GM18870 (cell line): ENCODE measurements around the gene OSBPL6.

Source experiments
- ATAC-seq: cut with Tn5 transposase; IDR thresholded peaks from one replicate; pipeline ENCODE4 v1.9.1; 2021; ENCODE audit warnings: moderate library complexity; ENCODE audit not compliant: unreplicated experiment

OSBPL6 gene

DNA sequence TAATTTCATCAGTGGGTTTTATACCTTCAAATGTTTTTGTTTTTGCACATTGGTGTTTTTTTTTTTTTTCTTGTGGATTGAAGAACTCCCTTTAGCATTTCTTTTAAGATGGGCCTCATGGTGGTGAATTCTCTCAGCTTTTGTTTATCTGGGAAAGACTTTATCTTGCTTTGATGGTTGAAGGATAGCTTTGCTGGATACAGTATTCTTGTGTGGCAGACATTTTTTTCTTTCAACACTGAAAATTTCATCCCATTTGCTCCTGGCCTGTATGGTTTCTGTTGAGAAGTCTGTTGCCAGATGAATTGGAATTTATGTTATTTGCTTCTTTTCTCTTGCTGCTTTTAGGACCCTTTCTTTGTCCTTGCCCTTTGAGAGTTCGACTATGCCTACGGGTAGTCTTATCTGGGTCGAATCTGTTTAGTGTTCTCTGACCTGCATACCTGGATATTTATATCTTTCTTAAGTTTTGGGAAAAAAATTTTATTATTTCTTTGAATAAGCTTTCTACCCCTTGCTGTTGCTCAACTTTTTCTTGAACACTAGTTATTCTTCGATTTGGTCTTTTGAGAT, 231.0 kb downstream of the OSBPL6 start:
- ATAC-seq = no peak

DNA sequence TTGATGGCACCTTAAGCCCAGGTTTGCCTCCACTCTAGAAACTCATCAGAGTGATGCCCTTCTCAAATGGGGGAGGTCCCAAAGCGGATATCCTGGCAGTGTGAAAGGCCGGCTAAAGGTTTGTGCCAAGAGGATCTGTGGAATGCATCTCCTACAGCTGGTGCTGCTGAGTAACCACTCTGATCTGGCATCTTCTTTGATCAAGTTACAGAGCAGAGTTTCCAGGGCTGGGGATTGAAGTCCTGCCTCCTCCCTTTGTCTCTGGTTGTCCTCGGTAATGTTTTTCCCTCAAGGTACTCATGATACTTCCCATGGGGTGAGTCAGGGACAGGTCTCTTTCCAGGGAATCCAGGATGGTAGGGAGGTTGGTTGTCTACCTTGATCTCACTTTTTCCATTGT, 232.1 kb downstream of the OSBPL6 start:
- ATAC-seq = no peak

DNA sequence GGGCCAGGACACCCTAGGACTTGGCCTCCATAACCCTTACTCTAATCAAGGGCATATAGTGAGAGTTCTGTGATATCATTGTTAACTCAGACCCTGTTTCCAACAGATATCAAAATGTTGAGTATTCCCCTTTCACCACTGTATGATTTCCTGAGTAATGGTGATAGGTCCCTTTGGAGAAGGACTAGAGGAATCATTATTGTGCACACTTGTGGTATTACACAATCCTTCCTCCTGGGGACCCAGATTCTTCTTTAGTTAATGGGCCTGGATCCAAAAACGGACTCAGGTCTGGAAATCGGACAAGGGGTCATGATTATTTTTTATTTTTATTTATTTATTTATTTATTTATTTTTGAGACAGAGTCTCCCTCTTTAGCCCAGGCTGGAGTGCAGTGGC, 233.1 kb downstream of the OSBPL6 start:
- ATAC-seq = no peak

DNA sequence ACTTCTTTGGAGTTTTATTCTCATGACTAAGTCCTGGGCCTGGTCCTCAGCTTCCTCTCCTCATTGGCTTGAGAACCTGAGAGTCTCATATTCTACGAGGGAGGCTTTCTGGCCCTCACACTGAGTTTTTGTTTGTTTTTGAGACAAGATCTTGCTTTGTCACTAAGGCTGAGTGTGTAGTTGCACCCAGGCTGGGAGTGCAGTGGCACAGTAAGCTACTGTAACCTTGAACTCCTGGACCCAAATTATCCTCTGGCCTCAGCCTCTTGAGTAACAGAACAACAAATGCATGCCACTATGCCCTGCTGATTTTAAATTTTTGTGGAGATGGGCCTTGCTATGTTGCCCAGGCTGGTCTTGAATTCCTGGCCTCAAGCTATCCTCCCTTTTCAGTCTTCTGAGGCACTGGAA, 234.1 kb downstream of the OSBPL6 start:
- ATAC-seq = no peak

DNA sequence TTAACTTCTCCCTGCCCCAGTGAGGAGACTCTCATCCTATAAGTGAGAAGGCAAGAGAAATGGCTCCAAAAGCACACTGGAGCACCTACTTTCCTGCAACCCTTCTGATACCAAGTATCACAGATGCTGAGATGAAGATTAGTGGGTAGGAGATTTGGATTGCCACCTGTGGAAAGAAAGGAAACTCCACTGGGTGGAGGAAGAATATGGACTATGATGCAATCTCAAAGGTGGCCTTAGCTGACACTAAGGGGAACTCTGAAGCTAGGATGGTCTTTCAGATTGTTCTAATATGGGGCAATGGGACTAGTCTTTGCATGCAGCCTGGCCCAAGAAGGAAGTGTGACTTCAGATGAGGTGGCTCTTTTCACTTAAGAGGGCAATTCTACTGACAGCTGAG, 235.0 kb downstream of the OSBPL6 start:
- no peak for ATAC-seq

DNA sequence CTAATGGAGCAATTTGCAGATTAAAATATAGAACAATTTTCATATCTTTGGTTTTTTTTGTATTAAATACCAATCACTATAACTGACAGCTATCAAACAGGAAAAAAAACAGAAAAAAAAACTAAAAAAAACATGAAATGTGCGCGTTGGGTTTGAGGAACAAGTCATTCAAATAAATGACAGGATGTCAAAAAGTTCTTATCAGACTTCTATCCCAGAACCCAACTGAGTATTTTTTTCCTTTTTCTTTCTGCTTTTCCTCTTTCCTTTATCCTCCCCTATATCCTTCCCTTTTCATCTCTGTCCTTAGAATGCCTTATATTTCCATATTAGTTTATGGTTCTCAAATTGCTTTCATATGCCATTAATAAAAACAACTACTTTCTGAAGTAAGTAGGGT, 242.3 kb downstream of the OSBPL6 start:
- ATAC-seq = no peak

DNA sequence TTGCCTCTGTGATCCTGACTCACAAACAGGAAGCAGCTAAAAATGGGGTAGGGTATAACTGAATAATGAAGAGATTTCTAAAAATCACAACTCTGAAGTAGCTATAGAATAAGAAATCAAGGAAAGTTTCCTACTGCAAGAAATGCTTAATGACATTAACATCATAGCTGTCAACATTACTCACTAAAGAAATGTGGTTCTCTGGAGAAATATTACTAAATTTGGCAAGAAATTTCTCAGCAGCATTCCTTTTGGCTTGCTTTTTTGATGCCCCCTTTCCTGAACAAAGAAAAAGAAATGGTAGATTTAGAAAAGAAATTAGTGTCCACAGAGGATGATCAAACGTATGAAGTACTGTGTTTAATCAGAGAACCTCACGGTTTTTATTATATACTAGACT, 247.1 kb downstream of the OSBPL6 start:
- ATAC-seq = no peak

DNA sequence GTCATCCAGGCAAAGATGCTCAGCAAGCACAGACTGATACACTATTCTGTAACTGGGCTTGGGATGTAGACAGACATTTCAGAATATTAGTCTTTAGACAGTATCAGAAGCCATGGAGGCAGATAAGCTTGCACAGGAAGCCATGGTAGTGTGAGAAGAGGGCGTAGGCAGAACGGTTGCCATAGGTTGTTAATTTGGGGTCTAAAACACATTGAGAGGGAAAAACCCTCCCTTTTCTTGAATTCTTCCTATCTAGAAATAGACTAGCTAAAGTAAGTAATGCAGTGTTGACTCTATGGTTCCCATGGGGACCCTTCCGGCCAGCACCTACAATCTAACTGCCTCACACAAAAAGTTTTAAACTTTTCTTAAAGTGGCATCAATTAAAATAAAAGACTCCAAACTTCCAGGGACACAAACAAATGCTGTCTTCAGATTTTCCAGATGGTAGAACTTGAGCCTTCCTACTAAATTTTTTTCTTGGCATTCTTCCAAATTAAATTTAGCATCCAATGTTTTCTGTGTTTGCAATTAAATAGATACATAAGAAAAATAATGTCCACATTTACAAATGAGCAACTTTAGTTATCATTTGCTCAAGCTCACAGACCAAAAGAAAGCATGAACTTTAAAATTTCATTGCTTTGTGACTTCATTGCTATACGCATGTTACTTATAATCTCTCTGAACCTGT, 254.8 kb downstream of the OSBPL6 start:
- ATAC-seq = no peak

DNA sequence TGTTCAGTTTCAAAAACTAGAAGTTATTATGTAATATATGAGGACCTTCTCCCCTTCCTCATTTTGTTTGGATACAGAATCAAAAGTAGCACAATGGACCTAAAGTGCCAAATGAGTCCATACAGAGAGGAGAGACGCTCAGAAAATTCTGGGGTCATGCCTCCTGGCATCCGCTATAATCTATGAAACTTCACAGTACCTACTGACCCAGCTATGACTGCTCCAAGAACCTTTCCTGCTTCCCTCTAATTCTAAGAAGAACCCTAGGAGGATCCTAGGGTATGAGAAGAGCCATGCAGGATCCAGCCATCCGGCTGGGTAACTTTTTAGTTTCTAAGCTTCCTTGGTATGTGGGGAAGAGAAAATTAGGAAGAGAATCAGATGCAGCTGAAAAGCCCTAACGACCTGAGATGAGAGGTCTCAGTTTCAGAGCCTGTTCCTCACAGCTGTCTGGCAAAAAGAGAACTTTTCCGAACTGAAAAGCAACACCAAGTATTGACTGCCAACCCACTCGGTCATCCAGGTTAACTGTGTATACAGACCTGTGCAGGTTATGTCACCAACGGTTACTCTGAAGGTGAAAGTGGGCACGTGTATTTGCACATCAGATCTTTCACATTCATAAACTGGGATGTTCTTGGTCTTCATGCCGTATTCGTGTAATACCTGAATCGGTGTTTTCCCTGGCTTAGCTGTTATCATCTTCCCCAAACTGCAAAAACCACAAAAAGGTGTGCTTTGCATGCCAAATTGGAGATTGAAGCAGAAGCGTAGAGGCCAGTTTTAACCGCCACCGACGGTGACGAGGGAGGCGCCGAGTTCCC, 255.6 kb downstream of the OSBPL6 start:
- no peak for ATAC-seq

DNA sequence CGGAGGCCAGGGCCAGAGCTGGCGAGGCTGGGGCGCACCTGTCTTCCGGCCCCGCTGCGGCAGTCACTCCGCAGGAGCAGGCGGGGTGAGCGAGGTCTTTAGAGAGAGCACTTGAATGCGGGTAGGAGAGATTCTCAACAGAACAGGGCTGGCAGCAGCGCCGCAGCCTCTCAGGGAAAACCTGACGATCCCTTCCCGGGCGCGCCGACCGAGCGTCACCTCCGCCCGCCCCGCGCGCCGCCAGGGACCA, 256.1 kb downstream of the OSBPL6 start:
- peak; percentile 39 for ATAC-seq

DNA sequence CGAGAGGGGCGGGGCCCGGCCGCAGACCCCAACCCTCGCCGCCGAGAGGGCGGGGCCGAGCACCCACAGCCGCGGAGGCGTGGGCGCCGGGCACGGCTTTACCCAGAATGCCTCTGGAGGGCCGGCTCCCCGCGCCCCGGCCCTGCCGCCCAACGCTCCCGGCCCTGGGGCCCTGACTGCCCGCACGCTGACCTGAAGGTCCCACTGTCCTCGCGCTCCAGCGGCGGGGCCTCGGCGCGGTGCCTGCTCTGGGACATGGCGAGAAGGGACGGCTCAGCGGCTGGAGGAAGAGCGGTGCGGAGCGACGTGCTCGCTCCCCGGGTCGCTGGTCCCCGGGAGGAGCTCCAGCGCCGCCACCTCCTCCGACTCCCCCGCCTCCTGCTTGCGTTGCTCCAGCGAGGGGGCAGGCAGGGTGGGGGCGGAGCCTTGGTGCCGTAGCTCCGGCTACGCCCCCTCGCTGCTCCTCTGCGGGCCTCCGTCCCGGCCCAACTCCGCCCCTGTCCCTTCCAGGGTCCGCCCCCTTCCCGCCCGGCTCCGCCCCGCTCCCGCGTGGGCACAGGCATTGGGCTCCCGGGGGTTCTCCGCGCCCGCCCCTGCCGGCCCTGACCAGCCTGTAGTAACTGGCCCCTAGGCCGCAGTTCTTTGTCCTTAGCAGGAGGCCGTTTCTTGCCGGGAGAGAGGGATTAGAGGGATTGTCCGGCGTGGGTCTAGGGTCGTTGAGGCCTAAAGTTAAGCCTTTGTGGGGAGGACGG, 256.6 kb downstream of the OSBPL6 start, which contains the start of the genes PJVK and PRKRA:
TSS of gene PJVK (plus strand) at position 605 of the 752 bp plus-strand sequence. CDS start 2,032 bp downstream, outside the sequence.
TSS of gene PRKRA (minus strand) at position 402 of the 752 bp plus-strand sequence. CDS start at position 257, 145 bp downstream.
- ATAC-seq = peak; percentile 72

DNA sequence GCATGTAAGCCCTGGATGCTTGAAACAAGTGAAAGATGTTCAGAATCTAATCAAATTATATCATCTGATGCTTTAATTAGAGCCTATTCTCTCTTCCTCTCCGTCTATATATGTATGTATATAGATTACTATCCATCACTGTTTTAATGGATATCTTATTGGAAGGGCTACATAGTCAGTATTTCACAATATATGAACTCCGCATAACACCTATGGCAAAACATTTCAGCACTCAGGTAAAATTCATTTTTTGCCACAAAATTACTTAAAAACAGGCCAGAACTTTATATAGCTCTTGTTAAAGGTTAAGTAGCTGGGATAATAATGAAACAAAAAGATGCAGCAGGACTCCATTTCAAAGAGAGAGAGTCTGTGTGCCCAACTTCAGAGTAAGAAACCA, 258.0 kb downstream of the OSBPL6 start:
- ATAC-seq = no peak
